GM06990 (cell line): ENCODE results near the gene YIF1A.

Experiments
- DNase-seq: peaks from one replicate; pipeline ENCODE4 v3.0.0-alpha.2; 2011; ENCODE audit not compliant: insufficient read length; ENCODE audit errors: extremely low read depth
- H3K27me3 ChIP-seq: replicated peaks from 2 replicates; pipeline ENCODE4 v1.6.0; 2011; ENCODE audit warnings: low read length; ENCODE audit not compliant: control insufficient read depth, insufficient read depth
- H3K36me3 ChIP-seq: 2 replicates; pipeline ENCODE4 v1.5.1; 2011; ENCODE audit warnings: low read length; ENCODE audit not compliant: control insufficient read depth, insufficient read depth
- H3K4me3 ChIP-seq: replicated peaks from 2 replicates; pipeline ENCODE4 v1.5.1; 2011; ENCODE audit warnings: low read depth, mild to moderate bottlenecking, control low read depth, low read length
- TF ChIP-seq, protein P1 (sequence below): IDR thresholded peaks from 2 replicates; pipeline ENCODE4 v1.5.1; 2011; ENCODE audit warnings: low read length, control low read depth, mild to moderate bottlenecking, inconsistent platforms; ENCODE audit not compliant: insufficient read depth, poor library complexity, severe bottlenecking

YIF1A gene

DNA sequence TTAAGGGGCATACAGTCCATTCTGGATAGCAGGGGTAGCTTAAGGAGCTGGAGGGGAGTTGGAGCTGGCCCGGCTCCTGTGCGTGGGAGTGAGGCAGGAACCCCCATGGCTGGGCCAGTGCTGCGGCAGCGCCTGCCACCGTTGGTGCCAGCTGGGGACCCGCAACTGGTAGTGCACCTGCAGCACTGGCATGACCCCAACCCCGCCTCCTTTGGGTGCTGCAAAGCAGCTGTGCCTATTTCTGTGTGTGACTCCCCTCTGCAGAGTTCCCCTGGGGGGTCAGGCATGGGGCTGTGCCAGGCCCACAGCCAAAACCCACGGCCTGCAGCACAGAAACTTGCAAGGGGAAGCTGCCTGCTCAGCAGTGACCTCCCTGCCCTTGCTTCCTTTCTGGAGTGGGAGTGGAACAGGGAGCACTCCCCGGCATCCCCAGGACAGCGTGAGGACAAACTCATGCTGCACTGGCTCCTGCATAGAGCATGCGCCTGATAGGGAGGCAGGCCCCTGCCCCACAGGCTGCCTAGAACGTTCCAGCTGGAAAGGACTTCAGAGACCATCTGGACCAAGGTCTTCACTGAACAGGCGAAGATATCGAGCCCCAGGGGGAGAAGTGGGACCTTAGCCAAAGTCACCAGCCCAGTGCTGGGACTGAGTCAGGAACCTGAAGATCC lies 46.7 kb downstream of the YIF1A start:
- Histone ChIP-seq H3K4me3 (no peak overlapping the region), H3K27me3 (no peaks in the 10 kb centered on the region), H3K36me3 (peaks cover 42% of the 10 kb centered on the region)
- TF ChIP-seq, protein P1, sequence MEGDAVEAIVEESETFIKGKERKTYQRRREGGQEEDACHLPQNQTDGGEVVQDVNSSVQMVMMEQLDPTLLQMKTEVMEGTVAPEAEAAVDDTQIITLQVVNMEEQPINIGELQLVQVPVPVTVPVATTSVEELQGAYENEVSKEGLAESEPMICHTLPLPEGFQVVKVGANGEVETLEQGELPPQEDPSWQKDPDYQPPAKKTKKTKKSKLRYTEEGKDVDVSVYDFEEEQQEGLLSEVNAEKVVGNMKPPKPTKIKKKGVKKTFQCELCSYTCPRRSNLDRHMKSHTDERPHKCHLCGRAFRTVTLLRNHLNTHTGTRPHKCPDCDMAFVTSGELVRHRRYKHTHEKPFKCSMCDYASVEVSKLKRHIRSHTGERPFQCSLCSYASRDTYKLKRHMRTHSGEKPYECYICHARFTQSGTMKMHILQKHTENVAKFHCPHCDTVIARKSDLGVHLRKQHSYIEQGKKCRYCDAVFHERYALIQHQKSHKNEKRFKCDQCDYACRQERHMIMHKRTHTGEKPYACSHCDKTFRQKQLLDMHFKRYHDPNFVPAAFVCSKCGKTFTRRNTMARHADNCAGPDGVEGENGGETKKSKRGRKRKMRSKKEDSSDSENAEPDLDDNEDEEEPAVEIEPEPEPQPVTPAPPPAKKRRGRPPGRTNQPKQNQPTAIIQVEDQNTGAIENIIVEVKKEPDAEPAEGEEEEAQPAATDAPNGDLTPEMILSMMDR: no peak
- no peak for DNase-seq

DNA sequence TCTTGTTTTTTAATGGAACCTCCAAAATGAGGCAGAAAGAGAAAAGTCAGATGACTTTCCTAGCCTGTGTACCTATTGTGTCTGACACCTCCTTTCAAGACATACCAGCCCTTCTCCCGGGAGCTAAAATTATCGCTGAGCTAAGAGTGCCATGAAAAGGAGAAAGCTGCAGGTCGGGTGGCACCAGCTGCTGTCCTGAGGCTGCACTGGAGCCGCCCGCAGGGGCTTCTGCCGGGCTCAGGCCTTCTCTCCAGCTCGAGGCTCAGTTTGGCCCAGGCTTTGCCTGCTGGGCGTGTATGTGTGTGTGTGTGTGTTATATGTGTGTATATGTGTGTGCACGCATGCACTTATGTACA lies 48.2 kb downstream of the YIF1A start:
- H3K4me3 ChIP-seq: no peak overlapping the region
- no peak for DNase-seq
- no peaks in the 10 kb centered on the region for H3K27me3 ChIP-seq
- TF ChIP-seq, protein P1: no peak
- peaks cover 39% of the 10 kb centered on the region for H3K36me3 ChIP-seq

DNA sequence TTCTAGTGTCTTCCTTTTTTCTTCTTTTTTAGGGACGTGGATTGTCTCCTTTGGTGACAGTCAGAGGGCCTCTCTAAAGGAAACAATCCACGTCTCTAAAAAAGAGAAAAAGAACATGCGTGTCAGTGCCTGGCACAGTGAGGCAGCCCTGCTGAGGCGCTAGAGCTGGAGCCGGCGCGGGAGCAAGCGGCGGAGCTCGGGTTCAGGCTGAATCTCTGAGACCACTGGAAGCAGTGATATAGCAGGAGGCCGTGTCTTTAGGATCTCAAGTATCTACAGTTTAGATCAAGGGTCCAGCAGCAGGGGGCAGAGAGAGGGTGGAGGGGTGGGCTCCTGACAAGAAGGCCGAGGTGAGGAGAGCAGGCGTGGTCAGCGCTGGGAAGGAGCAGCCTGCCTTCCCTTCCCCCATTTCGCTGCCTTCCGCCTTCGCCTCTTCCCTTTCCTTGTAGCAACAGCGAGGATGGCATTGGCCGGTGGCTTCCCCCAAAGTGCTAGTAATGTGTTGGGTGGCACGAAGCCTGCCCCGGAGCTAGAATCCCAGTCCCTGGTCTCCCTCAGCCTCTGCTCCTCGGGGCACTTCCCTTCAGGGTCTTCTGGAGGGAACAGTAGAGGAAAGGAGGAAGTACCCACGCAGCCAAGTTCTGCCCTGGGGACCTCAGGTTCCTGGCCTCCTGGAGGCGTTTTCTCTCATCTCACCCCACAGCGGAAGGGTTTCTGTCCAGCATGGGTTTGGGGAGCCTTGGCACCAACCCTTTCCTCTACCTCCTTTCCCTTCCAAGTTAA lies 48.8 kb downstream of the YIF1A start:
- TF ChIP-seq, protein P1: no peak
- no peaks in the 10 kb centered on the region for H3K27me3 ChIP-seq
- DNase-seq: no peak
- peaks cover 38% of the 10 kb centered on the region for H3K36me3 ChIP-seq
- H3K4me3 ChIP-seq: no peak overlapping the region

DNA sequence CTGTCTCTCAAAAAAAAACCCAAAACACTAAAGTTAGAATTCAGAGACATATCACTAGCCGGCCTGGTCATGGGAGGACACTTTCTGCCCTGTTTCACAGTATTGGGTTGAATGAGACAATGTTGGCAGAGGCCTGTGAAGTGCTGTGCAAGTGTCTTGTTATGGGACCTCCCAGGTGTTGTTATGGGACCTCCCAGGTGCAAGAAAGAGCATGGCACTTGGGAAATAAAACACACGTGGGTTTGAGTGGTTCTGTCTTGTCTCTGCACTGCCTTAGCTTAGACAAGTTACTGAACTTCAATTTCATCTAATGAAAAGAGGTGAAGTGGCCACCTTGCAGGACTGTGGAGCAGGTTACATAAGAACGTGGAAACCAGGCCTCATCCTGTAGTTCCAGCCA lies 49.4 kb downstream of the YIF1A start:
- TF ChIP-seq, protein P1: no peak
- DNase-seq: no peak
- Histone ChIP-seq H3K4me3 (no peak overlapping the region), H3K36me3 (peaks cover 39% of the 10 kb centered on the region), H3K27me3 (no peaks in the 10 kb centered on the region)

DNA sequence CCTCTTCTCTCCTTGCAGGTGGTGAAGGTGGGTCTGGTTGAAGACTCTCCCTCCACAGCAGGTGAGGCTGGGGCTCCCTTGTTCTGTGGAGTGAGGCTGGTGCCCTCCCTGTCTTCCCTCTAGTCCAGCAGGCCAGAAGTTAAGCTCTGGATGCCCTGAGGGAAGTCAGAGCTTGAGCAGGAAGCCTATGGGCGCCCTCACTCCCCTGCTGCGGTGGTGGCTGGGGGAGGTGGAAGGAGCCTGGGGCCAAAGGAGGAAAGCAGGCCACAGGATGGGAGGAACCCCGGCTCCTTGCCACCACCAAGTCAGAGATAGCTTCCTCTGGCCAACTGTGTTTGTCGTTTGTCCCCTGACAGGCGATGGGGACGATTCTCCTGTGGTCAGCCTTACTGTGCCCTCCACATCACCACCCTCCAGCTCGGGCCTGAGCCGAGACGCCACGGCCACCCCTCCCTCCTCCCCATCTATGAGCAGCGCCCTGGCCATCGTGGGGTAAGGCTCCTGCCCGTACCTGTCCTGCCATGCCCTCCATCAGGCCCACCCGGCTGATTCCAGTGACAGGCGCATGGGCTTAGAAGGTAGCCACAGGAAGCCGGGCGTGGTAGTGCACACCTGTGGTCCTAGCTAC lies 50.0 kb downstream of the YIF1A start:
- TF ChIP-seq, protein P1: no peak
- no peak for DNase-seq
- H3K36me3 ChIP-seq: peaks cover 36% of the 10 kb centered on the region

More for the DNA sequence above, 50.0 kb downstream of the YIF1A start:
- Histone ChIP-seq H3K27me3 (no peaks in the 10 kb centered on the region), H3K4me3 (no peak overlapping the region)
